GM21528 (cell line): ENCODE results near the gene SERPINB6.

Source experiments
- ATAC-seq: cut with Tn5 transposase; IDR thresholded peaks from one replicate; pipeline ENCODE4 v1.9.1; 2021; ENCODE audit warnings: mild to moderate bottlenecking, moderate library complexity; ENCODE audit not compliant: unreplicated experiment, low FRiP score

SERPINB6 gene

DNA sequence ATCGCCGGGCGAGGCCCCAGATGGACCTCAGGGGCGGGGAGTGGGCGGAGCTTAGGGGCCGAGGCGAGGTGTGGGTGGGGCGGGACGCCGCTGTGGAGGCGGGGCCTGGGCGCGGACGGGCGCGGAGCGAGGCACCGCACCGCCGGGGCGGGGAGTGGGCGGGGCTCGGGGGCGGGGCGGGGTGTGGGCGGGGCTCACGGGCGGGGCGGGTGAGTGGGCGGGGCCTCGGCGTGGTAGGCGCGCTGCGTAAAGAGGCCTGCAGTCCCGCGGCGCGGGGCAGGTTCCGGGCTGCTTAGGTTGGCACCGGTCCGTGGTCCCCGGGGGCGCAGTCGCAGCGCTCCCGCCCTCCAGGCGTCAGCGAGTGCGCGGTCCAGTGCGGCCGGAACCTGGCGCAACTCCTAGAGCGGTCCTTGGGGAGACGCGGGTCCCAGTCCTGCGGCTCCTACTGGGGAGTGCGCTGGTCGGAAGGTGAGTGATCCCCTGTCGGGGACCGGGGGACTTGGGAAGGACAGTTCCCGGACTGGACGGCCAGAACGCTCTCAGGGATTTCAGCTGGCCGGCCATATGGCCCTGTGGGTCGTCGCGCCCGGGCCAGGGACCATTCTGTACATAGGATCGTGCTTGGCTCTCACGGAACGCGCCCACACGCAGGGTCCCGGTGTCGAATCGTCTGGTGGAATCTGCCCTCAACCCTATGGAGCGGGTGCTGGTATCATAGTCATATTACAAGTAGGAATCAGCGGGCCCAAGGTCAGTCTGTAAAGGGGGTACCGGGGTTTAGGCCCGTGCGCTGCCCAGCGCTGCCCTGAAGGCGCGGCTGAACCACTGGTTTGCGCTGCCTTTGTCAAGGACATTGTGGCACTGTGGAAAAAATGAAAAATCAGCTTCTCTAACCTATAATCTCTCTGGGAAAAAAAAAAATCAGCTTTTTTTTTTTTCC, 28.5 kb upstream of the SERPINB6 start, which contains the start of gene NQO2:
NQO2 (plus strand) TSS at position 277 of the 940 bp plus-strand sequence. CDS start 6,659 bp downstream, outside the sequence.
- ATAC-seq: peak; percentile 68

DNA sequence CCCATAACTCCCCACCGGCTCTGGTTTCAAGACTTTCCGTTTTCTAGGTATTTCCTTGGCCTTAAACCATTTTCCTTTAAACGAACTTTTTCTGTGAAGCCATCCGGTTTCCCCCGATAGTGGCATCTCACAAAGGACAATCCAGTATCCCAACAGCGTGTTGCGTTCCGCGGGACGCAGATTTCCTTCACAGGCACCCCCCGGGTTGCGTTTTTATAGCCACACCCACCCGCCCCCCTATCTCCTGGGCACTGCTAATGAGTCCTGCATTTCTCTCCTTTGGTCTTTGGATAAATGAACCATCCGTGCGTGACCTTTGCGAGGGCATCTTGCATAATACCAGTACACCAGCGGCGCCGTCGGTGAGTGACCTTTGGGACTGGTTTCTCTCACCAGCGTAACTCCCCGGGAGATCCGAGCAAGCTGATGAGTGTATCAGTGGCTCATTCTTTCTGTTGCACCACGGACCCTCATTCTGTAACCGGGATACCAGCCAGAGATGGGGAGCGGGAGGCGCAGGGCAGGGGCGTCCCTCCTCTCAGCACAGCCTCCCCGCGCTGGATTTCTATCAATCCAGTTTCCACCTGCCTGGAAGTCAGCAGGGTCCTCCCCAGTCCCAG, 27.7 kb upstream of the SERPINB6 start:
- ATAC-seq: peak; percentile 3

DNA sequence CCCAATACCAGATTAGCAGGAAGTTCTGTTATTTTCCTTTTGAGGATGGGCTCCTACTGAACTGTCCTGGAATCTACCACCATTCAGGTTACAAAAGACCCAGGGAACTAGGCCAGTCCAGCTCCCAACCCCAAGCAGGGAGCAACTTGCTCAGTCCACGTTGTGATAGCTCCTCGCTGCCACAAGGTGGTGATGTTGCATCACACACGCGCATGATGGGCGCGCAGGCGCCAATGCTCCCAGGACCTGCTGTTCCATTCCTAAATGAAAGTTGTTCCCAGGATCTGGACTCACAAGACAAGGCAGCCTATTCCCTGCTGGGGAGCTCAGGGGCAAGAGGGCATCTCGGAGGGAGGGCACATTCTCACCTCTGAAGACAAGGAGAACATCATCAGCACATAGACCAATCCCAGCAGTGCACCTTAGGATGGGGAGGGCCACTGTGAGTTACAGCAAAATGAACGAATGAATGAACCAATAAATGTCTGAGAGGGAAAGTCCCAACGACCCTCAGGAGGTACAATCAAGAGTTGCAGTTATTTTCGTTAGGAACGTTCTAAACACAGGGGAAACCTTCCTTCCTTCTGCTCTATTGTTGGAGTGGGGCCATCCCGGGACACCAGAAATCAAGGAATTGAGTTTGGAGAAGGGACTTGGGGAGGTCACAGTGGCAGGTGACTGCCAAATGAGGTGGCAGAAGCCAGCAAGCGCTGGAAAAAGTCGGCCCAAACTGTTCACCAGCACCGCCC, 27.1 kb upstream of the SERPINB6 start:
- ATAC-seq: peak; percentile 44

DNA sequence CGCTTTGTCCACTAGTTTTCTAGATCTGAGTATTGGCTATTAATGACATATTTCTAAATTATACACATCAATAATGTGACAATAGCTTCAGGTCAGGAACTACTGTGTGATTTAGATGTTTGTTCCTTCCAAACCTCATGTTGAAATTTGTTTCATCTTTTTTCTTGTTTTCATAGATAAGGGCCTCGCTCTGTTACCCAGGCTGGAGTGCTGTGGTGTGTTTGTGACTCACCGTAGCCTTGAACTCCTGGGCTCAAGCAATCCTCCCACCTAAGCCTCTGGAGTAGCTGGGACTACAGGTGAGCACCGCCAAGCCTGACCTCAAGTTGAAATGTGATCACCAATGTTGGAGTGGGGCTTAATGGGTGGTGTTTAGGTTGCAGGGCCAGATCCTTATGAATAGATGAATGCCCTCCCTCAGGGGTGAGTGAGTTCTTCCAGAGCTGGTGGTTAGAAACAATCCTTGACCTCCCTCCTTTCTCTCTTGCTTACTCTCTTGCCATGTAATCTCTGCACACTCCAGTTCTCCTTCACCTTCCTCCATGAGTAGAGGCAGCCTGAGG, 22.5 kb upstream of the SERPINB6 start:
- ATAC-seq: no peak

DNA sequence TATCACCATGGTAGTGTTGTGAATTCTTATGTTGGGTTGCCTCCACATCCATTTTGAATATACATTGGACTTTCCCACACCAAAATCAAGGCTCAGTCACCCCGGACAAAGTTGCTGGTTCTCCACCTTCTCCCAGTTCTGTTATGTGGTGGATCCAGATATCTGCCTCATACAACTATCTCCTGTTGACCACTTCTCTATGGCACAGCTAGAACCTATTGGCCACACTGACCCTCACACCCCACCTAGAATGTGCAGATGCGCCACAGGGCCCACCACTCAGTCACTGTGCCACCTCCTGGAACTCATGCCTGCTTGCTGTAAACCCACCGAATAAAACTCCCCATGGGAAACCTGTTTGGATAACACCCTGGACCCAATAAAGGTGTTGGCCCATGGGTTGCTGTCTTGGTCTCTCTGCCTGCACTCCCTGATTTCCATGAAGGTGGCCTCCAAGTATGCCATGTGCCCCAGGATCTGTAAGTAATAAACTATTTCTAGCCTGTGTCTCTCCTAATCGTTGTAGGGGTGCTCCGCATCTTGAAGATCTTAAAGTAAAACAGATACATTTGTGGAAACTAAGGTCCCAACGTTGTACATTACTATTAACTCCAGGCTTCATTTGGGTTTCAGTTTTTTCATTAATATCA, 21.1 kb upstream of the SERPINB6 start:
- ATAC-seq: no peak

DNA sequence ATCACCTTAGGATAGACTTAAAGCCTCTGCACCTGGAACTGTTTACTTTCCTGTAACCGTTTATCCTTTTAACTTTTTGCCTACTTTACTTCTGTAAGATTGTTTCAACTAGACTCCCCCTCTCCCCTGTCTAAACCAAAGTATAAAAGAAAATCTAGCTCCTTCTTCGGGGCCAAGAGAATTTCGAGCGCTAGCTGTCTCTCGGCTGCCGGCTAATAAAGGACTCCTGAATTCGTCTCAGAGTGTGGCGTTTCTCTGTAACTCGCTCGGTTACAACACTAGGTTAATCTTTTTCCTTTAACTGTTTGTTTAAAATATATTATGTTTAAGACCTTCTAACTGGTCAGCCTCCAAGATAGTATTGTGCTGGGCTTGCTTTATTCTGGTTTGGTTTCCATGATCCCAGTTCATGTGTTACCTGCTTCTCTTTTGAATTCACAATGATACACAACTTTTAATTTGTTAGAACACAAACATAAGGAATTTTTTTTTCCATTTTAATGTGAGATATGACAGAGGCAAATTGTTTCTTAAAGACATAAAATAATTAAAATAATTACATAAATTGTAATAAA, 19.7 kb upstream of the SERPINB6 start:
- no peak for ATAC-seq

DNA sequence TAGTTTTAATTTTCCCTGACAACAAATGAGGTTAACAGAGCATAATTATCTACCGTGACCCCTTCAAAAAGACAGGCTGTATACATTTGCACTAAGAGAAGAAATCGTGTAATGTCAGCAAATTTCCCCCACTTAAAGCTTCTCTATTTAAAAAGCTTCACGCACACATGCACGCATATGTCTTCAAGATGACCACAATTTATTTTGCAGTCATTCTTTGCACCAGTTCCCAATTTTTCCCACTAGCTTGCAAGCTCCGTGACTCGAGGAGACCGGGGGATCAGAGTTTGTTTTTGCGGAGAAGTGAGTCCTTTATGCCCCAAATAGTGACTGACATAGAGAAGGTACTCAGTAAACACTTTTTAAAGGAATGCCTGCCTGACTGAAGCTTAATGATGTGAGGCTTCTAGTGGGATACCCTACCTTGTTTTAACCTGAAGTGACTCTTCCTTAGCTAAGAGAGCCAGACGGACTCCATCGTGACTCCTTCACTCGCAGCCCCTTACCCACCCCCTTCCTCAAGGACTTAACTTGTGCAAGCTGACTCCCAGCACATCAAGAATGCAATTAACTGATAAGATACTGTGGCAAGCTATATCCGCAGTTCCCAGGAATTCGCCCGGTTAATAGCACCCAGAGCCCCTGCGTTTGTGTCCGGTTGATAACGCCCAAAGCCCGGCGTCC, 19.0 kb upstream of the SERPINB6 start:
- ATAC-seq: no peak

DNA sequence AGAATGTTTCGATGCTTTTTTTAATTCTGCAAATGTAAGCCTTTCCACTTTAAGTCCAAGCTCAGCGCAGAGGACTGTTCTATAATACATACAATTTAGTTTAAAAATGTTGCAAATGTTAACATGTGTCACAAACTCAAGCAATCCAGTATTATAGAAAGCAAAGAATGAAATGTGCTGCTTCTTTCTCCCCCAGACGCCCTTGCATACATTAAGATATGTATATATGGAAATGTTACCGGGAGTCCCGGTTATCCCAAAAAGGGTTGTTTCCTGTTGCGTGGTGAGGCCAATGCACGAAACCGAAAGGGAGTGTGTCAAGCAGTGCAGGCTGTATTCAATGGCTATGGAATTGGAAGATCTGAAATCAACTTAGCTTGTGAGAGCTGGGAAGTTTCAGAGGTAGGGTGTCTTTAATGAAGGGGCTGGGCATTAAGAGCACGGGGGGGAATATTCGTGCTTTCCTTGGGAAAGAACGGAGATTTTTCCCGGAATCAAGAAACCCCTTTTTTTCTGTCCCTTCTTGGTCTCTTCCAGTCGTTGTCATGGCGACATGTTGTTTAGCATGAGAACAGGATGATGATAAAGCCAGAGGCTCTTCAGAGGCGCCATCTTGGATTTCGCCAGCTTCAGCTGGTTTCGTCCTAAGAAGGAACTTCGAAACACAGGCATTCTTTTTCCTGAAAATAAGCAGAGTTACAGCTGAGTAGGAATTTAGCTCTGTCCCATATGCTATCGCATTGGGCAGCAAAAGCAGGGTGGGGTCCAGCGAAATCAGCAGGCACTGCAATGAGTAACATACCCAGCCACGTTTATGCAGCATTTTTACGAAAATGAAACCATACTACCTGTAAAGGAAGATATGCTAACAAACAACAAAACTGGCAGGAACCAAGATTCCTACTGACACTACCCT, 18.2 kb upstream of the SERPINB6 start:
- ATAC-seq: peak; percentile 60

DNA sequence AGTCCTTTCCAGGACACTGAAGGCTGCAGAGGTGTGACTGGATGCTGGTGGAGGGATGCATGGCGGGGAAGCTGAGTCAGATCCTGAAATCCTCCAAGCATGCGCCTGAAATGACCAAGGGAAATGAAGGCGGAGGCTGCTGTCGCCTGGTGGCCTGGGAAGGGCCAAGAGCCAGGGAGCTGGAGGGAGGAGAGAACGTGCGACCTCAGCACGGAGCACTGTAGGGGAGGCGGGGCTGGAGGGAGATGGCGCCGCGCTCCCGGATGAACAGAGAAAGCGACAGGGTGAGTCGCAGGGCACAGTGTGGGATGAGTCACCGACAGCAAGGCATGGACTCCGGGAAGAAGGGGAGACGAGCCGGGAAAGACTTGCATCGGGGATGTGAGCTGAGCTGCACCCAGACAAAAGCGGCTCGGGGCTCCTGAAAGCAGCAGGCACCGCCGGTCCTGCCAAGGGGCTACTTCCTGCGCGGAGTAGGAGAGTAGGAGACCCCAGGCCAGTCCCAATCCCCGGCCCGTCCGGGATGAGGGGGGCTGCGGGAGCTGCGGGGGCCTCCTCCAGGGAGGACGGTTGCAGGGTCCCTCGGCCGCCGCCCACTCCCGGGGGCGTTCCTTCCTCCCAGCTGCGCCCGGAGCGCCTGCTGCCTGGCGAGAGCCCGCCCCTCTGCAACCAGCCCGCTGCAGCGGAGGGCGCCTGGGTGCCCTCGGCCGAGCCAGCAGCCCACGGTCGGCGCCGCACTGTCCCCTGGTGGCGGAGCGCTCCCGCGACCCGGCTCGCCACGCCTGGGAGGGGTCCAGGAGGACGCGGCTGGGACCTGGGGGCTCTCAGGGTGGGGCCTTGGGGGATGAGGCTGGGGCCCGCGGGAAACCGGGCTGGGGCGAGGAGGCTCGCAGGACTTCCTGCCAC, 17.3 kb upstream of the SERPINB6 start:
- ATAC-seq: peak; percentile 65

DNA sequence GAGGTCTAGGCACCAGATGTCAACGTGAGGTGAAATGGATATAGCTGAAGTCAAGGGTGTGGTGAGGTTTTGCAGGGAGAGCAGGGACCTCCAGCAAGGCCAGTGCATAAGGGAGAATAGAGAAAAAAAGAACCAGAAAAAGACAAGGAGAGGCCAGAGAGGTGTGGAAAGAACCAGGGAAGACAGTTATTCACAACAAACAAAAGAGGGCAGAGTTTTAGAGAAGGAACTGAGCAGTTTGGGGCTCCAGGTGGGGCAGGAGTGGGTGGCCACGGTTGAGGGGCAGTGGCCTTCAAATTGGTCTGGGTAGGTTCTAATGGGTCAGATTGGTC, 16.7 kb upstream of the SERPINB6 start:
- no peak for ATAC-seq

DNA sequence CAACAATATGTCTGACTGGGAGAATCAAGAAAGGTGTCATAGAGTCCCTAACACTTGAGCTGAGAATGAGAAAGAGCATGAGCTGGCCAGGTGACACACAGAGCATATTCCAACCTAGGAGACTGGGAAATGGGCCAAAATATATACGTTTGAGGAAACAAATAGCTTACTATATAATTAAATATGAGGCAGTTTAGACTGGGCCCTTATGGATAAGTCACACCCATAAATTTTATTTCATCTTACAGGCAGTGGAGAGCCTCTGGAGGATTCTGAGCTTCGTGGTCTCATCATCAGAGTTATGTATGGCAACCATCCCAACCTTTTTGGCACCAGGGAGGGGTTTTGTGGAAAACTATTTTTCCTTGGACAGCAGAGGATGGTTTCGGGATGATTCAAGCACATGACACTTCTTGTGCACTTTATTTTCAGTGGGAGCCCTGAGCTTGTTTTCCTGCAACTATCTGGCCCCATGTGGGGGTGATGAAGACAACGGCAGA, 15.4 kb upstream of the SERPINB6 start:
- ATAC-seq: no peak

DNA sequence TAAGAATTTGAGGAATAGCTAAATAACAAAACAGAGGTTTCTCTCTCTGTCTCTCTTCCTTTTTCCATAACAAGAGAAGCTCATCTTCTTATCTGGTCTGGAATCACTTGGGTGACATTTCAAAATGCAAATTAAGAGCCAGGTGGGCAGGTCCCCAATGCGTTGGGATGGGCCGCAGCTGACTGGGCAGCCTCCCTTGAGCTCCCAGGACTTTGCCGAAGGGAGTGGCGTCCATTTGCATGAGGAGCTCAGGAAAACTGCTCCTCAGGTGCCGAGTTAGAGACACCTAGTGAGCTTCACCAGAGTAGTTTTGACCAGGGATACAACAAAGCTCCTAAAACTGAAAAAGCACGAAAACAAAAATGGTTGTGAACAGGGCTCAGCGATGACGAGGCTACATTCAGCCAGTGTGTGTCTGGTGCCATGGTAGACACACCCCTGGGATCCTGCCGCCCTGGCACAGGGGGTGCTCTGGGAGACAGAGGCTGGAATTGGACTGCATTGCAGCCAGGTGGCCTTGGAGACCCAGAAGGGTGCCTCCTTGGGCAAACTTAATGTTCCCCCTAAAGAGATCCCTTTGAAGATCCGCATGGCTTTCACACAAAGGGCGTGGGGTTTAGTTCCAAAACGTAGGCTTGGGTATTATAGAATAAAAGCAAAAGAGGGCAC, 13.5 kb upstream of the SERPINB6 start:
- ATAC-seq: no peak

DNA sequence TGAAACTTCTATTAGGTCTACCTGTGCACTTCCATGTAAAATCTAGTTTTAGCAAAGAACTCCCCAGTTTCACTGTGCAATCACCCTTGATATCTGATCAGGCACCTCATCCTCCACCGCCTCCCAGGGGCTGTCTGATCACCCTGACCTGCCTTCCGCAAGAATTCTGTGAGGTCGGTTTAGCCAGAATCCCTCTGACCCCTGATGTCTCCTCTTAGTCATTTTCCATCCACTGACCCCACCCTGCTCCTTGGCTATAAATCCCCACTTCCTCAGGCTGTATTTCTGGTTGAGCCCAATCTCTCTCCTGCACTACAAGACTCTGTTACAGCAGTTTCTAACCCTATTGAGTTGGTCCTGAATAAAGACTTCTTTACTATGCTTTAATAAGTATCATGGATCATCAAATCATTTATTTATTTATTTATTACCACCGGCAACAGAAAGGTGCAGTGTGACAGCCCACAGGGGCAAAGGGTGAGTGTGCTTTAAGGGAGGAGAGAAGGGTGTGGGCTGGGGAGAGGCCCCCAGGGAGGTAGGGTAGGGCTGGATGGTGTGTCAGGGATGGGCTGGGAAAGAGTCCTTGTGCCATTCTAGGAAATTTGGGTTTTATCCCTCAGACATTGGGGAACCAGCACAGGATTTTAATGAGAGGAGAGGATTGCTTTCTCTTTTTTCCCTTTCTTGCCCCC, 11.2 kb upstream of the SERPINB6 start:
- ATAC-seq: no peak

DNA sequence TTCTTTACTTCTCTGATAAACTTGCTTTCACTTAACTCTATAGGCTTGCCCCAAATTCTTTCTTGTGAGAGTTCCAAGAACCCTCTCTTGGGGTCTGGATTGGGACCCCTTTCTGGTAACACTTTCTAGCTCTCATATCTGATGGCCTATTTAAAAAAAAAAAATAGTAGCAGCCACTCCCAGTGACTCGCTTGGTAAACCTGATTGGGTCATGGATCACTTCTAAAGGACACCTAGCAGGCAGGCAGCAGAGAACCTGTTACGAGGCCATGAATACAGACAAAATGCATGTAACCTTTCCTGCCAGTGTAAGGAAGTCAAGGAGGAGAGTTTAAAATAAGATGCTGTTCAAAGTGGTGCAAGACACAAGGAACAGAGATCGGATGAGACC, 9.1 kb upstream of the SERPINB6 start:
- no peak for ATAC-seq

DNA sequence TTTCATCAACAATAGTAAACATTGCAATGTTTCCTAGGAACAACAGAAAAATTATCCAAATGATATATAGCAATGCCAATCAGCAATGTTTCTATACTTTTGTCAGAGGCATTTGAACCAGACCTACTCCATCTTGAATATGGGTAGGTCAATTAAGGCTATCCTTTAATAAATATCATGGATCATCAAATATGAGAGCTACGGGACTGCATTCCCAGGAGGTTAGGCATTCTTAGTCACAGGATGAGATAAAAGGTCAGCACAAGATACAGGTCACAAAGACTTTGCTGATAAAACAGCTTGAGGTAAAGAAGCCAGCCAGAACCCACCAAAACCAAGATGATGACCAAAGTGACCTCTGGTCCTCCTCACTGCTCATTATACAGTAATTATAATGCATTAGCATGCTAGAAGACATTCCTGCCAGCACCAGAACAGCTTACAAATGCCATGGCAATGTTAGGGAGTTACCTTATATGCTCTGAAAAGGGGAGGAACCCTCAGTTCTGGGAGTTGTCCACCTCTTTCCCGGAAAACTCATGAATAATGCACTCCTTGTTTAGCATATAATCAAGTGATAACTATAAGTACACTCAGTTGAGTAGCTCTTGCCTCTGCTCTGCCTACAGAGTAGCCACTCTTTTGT, 8.6 kb upstream of the SERPINB6 start:
- no peak for ATAC-seq

DNA sequence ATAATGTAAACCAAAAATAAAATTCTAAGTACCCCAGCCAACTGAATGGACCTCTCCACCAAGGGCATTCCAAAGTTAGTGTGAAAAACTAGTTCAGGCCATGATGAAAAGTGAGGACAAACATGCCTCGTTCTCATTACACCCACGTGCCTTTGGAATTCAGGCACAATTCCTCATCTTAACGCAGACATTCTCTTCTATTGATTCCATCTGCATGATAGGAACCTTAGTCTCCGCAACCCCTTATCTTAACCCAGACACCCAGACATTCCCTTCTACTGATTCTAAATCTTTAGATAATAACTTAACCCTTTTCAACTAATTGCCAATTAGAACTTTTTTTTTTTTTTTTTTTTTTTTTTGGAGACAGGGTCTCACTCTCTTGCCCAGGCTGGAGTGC, 7.6 kb upstream of the SERPINB6 start:
- ATAC-seq: no peak
